Subcutaneous abdominal adipose tissue (tissue), 5 donors: ENCODE measurements around the gene DNAH2.
"Not testable (repeated sequence)": the region's sequence is repeated elsewhere in the genome, so short reads cannot be mapped to it uniquely, and the experiment has no call there.

Experiments
- H3K27ac ChIP-seq: one replicate; pipeline ENCODE4 v1.7.0; 2013; ENCODE audit warnings: low read depth, mild to moderate bottlenecking, inconsistent platforms, low read length, moderate library complexity
- H3K27me3 ChIP-seq, 5 donors: one replicate each; pipeline ENCODE4 v1.7.0; 2013; ENCODE audit warnings: low read length in 5 of 5, inconsistent platforms in 1 of 5; ENCODE audit not compliant: control insufficient read depth in 5 of 5, insufficient read depth in 4 of 5
- H3K36me3 ChIP-seq, 5 donors: one replicate each; pipeline ENCODE4 v1.7.0; 2013; ENCODE audit warnings: low read length in 5 of 5; ENCODE audit not compliant: control insufficient read depth in 5 of 5, insufficient read depth in 5 of 5
- H3K4me1 ChIP-seq, 5 donors: one replicate each; pipeline ENCODE4 v1.7.0; 2013; ENCODE audit warnings: low read length in 5 of 5, mild to moderate bottlenecking in 3 of 5, moderate library complexity in 1 of 5; ENCODE audit not compliant: control insufficient read depth in 5 of 5, insufficient read depth in 5 of 5
- H3K4me3 ChIP-seq, 5 donors: one replicate each; pipeline ENCODE4 v1.7.0; 2013; ENCODE audit warnings: low read length in 5 of 5, low read depth in 1 of 5
- H3K9ac ChIP-seq, 5 donors: one replicate each; pipeline ENCODE4 v1.7.0; 2013; ENCODE audit warnings: low read length in 5 of 5, mild to moderate bottlenecking in 4 of 5, moderate library complexity in 3 of 5
- H3K9me3 ChIP-seq, 5 donors: one replicate each; pipeline ENCODE4 v1.7.0; 2013; ENCODE audit warnings: low read length in 5 of 5; ENCODE audit not compliant: control insufficient read depth in 5 of 5
- donor health status: healthy.
- donor health status: healthy.
- donor health status: healthy.
- donor health status: healthy.
- donor health status: healthy.

DNAH2 gene

GRCh38 chr17:7862692-7863437 is 145.3 kb downstream of the DNAH2 start:
- H3K4me1 ChIP-seq, result peaks cover 3 to 14% (median 13%) of the 10 kb centered on the region in 5 donors
- no peaks in the 10 kb centered on the region for H3K27me3 ChIP-seq
- no peak overlapping the region for H3K9ac ChIP-seq
- H3K36me3 ChIP-seq, result peaks cover 0 to 15% (median 5%) of the 10 kb centered on the region in 5 donors
- H3K27ac ChIP-seq, result no peak overlapping the region
- H3K4me3 ChIP-seq, result no peak overlapping the region
- peaks cover 0 to 4% (median 0%) of the 10 kb centered on the region in 5 donors for H3K9me3 ChIP-seq

GRCh38 chr17:7864384-7864783 is 146.8 kb downstream of the DNAH2 start:
- H3K27ac ChIP-seq, H3K27me3 ChIP-seq, H3K9me3 ChIP-seq, H3K4me1 ChIP-seq, H3K4me3 ChIP-seq, H3K9ac ChIP-seq: not testable (repeated sequence)
- H3K36me3 ChIP-seq, result peaks cover 0 to 17% (median 4%) of the 10 kb centered on the region in 5 donors

GRCh38 chr17:7864995-7865650 is 147.6 kb downstream of the DNAH2 start:
- H3K9ac ChIP-seq, result no peak overlapping the region
- no peaks in the 10 kb centered on the region for H3K27me3 ChIP-seq
- H3K4me1 ChIP-seq, result peaks cover 0 to 3% (median 0%) of the 10 kb centered on the region in 5 donors
- peaks cover 0 to 14% (median 3%) of the 10 kb centered on the region in 5 donors for H3K36me3 ChIP-seq
- no peak overlapping the region for H3K4me3 ChIP-seq
- peaks cover 0 to 4% (median 0%) of the 10 kb centered on the region in 5 donors for H3K9me3 ChIP-seq
- H3K27ac ChIP-seq, result no peak overlapping the region

- Histone ChIP-seq H3K4me3 (no peak overlapping the region), H3K9me3 (peaks cover 0 to 4% (median 0%) of the 10 kb centered on the region in 5 donors), H3K4me1 (peaks cover 0 to 3% (median 0%) of the 10 kb centered on the region in 5 donors), H3K27me3 (no peaks in the 10 kb centered on the region), H3K27ac (no peak overlapping the region), H3K36me3 (peaks cover 0 to 5% (median 2%) of the 10 kb centered on the region in 5 donors), H3K9ac (no peak overlapping the region)
Measured at GRCh38 chr17:7867881-7868329, 150.4 kb downstream of the DNAH2 start.

GRCh38 chr17:7873051-7873450 is 155.5 kb downstream of the DNAH2 start:
- Histone ChIP-seq H3K9ac (no peak overlapping the region), H3K27me3 (no peaks in the 10 kb centered on the region), H3K4me3 (no peak overlapping the region), H3K9me3 (no peaks in the 10 kb centered on the region), H3K4me1 (peaks cover 0 to under 1% (median 0%) of the 10 kb centered on the region in 5 donors), H3K27ac (no peak overlapping the region), H3K36me3 (peaks cover 0 to 4% (median 0%) of the 10 kb centered on the region in 5 donors)

- Histone ChIP-seq H3K9me3 (no peaks in the 10 kb centered on the region), H3K27me3 (no peaks in the 10 kb centered on the region), H3K4me1 (peaks cover 0 to 5% (median 0%) of the 10 kb centered on the region in 5 donors), H3K27ac (no peak overlapping the region), H3K36me3 (peaks cover 0 to 11% (median 4%) of the 10 kb centered on the region in 5 donors), H3K4me3 (no peak overlapping the region), H3K9ac (no peak overlapping the region)
Measured at GRCh38 chr17:7875804-7876370, 158.3 kb downstream of the DNAH2 start.

- Histone ChIP-seq H3K4me3 (no peak overlapping the region), H3K9me3 (no peaks in the 10 kb centered on the region), H3K27ac (no peak overlapping the region), H3K4me1 (peaks cover 0 to 15% (median 0%) of the 10 kb centered on the region in 5 donors), H3K9ac (no peak overlapping the region), H3K27me3 (peaks cover 0 to 5% (median 5%) of the 10 kb centered on the region in 5 donors), H3K36me3 (peaks cover 0 to 20% (median 4%) of the 10 kb centered on the region in 5 donors)
Measured at GRCh38 chr17:7878234-7878633, 160.7 kb downstream of the DNAH2 start.

- Histone ChIP-seq H3K36me3 (peaks cover 0 to 20% (median 4%) of the 10 kb centered on the region in 5 donors), H3K9ac (no peak overlapping the region), H3K9me3 (no peaks in the 10 kb centered on the region), H3K27me3 (peaks cover 0 to 5% (median 5%) of the 10 kb centered on the region in 5 donors), H3K4me1 (peaks cover 0 to 15% (median 3%) of the 10 kb centered on the region in 5 donors), H3K27ac (no peak overlapping the region), H3K4me3 (no peak overlapping the region)
Measured at GRCh38 chr17:7880076-7880868, 162.7 kb downstream of the DNAH2 start.

- peaks cover 0 to 13% (median 6%) of the 10 kb centered on the region in 5 donors for H3K27me3 ChIP-seq
- H3K9ac ChIP-seq, result no peak overlapping the region
- no peak overlapping the region for H3K4me3 ChIP-seq
- H3K4me1 ChIP-seq, result peaks cover 0 to 26% (median 14%) of the 10 kb centered on the region in 5 donors
- H3K36me3 ChIP-seq, result peaks cover 0 to 20% (median 4%) of the 10 kb centered on the region in 5 donors
- H3K27ac ChIP-seq, result no peak overlapping the region
- no peaks in the 10 kb centered on the region for H3K9me3 ChIP-seq
Measured at GRCh38 chr17:7881276-7882054, 163.9 kb downstream of the DNAH2 start.
